ENCODE data around the gene SCN2B. TPM values are rescaled to one million over a fixed set of nuclear protein-coding genes. Genes with fewer than 3 reads are reported as not detected.

SCN2B gene
- polyA plus RNA-seq, 1 donor from 2014 or later, result 1.1 TPM

- H3K4me3 ChIP-seq (ENCODE audit: low read length), result peak overlapping the region; percentile 68
- H3K9me3 ChIP-seq (ENCODE audit: low read length), result no peaks in the 10 kb centered on the region
- H3K4me2 ChIP-seq (ENCODE audit: low read length), result no peak overlapping the region
- H3K9ac ChIP-seq (ENCODE audit: low read length), result no peak overlapping the region
- no peaks in the 10 kb centered on the region for H3K79me2 ChIP-seq (replicated peaks; ENCODE audit: insufficient read depth, low read length)
- TF ChIP-seq RAD21 (conservative IDR thresholded peaks at IDR 0.05), result no peak
- no peak for TF ChIP-seq REST (IDR thresholded peaks at IDR 0.05; ENCODE audit: borderline replicate concordance)
- TF ChIP-seq TAF1 (IDR thresholded peaks at IDR 0.05; ENCODE audit: low read depth), result no peak
- no peak for TF ChIP-seq POLR2AphosphoS5 (IDR thresholded peaks at IDR 0.05)
- no peaks in the 10 kb centered on the region for H3F3A ChIP-seq (ENCODE audit: insufficient read depth, low read length, poor library complexity, severe bottlenecking)
- no peaks in the 10 kb centered on the region for H3K36me3 ChIP-seq (ENCODE audit: insufficient read depth, low read length)
- no peak overlapping the region for H3K27ac ChIP-seq (ENCODE audit: low read length)
- H4K20me1 ChIP-seq (ENCODE audit: insufficient read depth), result no peaks in the 10 kb centered on the region
- H2AFZ ChIP-seq (ENCODE audit: low read depth, low read length), result no peak overlapping the region
- peaks cover 17% of the 10 kb centered on the region for H3K27me3 ChIP-seq (ENCODE audit: insufficient read depth, low read depth, low read length)
- H3K9me2 ChIP-seq (ENCODE audit: insufficient read depth, low read length), result no peaks in the 10 kb centered on the region
These were observed 2.4 kb downstream of the SCN2B start for GRCh38 chr11:118174006-118174567.

DNA sequence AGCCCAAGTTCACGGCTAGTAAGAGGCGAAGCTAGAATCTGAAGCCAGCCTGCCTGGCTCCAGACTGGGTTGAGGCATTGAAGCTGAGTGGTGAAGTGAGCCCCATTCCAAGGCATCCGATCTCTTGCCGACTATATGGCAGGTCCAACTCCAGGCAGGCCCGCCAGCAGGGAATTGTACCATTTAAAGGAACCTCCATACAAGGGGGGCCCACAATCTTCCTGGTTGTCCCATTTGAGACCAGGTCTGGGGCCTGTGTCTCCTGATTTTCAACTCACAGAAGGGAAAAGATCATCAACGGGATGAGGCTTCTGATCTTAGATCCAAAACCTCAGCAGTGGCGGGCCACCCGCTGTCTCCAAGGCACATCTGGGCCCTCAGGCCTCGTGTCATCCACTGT lies 4.1 kb downstream of the SCN2B start:
- Histone ChIP-seq H3K4me2 (ENCODE audit: low read length) (no peak overlapping the region), H3K79me2 (replicated peaks; ENCODE audit: insufficient read depth, low read length) (no peaks in the 10 kb centered on the region), H3K27me3 (ENCODE audit: insufficient read depth, low read depth, low read length) (peaks cover 17% of the 10 kb centered on the region), H4K20me1 (ENCODE audit: insufficient read depth) (no peaks in the 10 kb centered on the region), H2AFZ (ENCODE audit: low read depth, low read length) (no peak overlapping the region), H3K9me3 (ENCODE audit: low read length) (no peaks in the 10 kb centered on the region), H3K36me3 (ENCODE audit: insufficient read depth, low read length) (no peaks in the 10 kb centered on the region), H3F3A (ENCODE audit: insufficient read depth, low read length, poor library complexity, severe bottlenecking) (no peaks in the 10 kb centered on the region), H3K9ac (ENCODE audit: low read length) (no peak overlapping the region), H3K9me2 (ENCODE audit: insufficient read depth, low read length) (no peaks in the 10 kb centered on the region), H3K27ac (ENCODE audit: low read length) (no peak overlapping the region), H3K4me3 (ENCODE audit: low read length) (no peak overlapping the region)
- no peak for TF ChIP-seq MXI1 (conservative IDR thresholded peaks at IDR 0.05; ENCODE audit: poor library complexity, severe bottlenecking)
- TF ChIP-seq, protein P1, sequence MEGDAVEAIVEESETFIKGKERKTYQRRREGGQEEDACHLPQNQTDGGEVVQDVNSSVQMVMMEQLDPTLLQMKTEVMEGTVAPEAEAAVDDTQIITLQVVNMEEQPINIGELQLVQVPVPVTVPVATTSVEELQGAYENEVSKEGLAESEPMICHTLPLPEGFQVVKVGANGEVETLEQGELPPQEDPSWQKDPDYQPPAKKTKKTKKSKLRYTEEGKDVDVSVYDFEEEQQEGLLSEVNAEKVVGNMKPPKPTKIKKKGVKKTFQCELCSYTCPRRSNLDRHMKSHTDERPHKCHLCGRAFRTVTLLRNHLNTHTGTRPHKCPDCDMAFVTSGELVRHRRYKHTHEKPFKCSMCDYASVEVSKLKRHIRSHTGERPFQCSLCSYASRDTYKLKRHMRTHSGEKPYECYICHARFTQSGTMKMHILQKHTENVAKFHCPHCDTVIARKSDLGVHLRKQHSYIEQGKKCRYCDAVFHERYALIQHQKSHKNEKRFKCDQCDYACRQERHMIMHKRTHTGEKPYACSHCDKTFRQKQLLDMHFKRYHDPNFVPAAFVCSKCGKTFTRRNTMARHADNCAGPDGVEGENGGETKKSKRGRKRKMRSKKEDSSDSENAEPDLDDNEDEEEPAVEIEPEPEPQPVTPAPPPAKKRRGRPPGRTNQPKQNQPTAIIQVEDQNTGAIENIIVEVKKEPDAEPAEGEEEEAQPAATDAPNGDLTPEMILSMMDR (IDR thresholded peaks at IDR 0.05; ENCODE audit: poor library complexity, severe bottlenecking), result no peak
- TF ChIP-seq POLR2AphosphoS5 (IDR thresholded peaks at IDR 0.05), result no peak
- no peak for TF ChIP-seq EP300 (conservative IDR thresholded peaks at IDR 0.05; ENCODE audit: poor library complexity, severe bottlenecking)
- no peak for TF ChIP-seq RAD21 (conservative IDR thresholded peaks at IDR 0.05)
- TF ChIP-seq EZH2 (IDR thresholded peaks at IDR 0.05; ENCODE audit: borderline replicate concordance, insufficient read depth, low read length, poor library complexity, severe bottlenecking), result no peak
- no peak for TF ChIP-seq REST (IDR thresholded peaks at IDR 0.05; ENCODE audit: borderline replicate concordance)
- TF ChIP-seq SMC3 (conservative IDR thresholded peaks at IDR 0.05; ENCODE audit: poor library complexity), result no peak
- no peak for TF ChIP-seq TAF1 (IDR thresholded peaks at IDR 0.05; ENCODE audit: low read depth)

Measured in neural cell (in vitro differentiated cells).